Frontal cortex (tissue), 4 donors: ENCODE measurements around the gene SSH3. TPM values are rescaled to one million over a fixed set of nuclear protein-coding genes. Genes with fewer than 3 reads are reported as not detected.

Source experiments
- DNase-seq, 2 donors: peaks; one replicate each; pipeline ENCODE4 v3.0.0; 2012; ENCODE audit warnings: low spot score in 2 of 2
- FAIRE-seq: peaks from 2 replicates; lab custom pipeline; 2012; peaks lifted over from hg19 to GRCh38; lab: Jason Lieb, UNC
- total RNA-seq: library from RNA; depleted of rRNA; stranded (reverse); fragments of >200 nt; gene quantifications from one replicate; pipeline ENCODE4 v1.2.3, GENCODE V29; 2014
- donor health status: control.
- donor health status: control.
- donor health status: control.

Gene SSH3
- total RNA-seq, 1 donor from 2014 or later: 2.0 TPM

DNA sequence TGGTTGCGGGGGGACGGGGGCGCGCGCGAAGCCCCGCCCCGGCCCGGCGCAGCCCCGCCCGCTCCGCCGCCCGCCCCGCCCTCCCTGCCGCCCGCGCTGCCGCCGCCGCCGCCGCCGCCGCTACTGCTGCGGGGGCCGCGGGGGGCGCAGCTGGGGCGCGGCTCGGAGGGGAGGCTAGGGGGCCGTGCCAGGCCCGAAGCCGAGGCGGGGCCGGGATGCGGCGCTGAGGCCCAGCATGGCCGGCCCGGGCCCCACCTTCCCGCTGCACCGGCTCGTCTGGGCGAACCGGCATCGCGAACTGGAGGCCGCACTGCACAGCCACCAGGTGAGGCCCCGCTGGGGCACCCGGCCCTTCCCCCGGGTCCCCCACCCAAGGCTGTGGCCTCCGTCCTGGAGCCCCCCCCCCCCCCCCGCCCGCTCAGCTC lies 14.1 kb upstream of the SSH3 start, which contains the start of gene ANKRD13D:
Gene ANKRD13D (plus strand): TSS at position 78 of the 425 bp plus-strand sequence. CDS start 158 bp downstream, at position 236.
- DNase-seq (peak; percentile 93 to 95), FAIRE-seq (no peak)

DNA sequence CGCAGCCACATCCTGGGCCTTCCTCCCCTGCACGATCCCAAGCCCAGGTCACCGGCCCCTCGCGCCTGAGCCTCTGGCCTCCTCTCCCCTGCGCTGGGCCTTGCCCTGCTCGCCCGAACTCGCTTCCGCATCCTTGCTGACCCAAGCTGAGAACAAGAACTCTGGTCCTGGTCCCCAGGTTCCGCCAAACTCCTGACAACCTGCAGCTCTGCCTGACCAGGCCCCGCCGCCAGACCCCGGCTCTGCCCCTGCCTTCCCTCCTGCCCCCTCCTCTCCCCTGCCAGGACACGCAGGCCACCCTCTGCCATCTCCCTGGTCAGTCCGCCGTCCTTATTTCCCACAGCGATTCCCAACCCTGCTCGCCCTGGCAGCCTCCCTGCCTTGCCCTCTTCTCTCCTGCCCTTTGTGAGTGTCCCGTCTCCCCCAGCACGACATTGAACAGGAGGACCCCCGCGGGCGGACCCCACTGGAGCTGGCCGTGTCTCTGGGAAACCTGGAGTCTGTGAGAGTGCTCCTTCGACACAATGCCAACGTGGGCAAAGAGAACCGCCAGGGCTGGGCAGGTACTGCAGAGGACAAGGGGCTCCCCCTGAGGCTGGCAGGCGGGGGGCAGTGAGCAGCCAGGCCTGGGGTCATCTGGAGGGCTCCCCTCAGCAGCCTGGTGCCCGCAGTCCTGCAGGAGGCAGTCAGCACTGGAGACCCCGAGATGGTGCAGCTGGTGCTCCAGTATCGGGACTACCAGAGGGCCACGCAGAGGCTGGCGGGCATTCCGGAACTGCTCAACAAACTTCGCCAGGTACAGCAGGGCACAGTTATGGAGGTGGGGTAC lies 13.5 kb upstream of the SSH3 start:
- DNase-seq (no peak), FAIRE-seq (no peak)

DNA sequence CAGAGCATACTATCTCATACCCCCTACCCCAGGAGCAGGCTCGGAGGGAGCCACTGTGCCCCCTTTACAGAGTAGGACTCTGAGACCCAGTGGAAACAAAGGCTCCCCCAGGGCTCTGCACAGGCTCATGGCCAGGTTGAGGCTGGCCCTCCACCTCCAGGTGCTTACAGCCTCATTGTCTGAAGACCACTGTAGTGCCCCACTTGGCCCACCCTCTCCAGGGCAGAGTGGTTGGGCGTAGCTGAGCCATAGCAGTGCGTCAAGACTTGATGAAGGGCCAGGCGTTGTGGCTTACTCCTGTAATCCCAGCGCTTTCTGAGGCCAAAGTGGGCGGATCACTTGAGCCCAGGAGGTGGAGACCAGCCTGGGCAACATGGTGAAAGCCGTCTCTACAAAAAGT lies 12.5 kb upstream of the SSH3 start:
- FAIRE-seq (no peak), DNase-seq (no peak)

DNA sequence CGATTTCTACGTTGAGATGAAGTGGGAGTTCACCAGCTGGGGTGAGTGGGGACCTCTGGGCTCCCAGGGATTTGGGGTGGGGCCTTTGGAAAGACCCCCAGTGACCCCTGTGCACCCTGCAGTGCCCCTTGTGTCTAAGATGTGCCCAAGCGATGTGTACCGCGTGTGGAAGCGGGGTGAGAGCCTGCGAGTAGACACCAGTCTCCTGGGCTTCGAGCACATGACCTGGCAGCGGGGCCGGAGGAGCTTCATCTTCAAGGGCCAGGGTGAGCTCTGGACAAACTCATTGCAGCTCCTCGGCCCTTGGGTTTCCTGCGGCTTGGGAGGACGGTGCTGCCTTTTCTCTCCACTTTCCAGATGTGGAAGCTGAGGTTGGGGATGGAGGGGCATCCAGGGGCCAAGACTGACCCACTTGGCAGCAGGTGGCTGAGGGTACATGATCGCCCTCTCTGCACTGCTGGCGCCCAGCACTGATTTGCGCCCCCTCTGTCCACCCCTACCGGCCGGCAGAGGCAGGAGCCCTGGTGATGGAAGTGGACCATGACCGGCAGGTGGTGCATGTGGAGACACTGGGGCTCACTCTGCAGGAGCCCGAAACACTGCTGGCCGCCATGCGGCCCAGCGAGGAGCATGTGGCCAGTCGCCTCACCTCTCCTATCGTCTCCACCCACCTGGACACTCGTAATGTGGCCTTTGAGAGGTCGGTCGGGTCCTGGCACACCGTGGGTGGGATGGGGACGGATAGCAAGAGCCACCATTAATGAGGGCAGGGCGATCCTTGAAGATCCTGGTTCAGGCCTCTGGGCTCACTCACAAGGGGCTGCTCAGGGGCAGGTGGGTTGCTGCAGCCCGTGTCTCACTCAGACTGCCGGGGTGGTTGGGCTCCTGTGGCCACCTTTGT lies 11.6 kb upstream of the SSH3 start:
- FAIRE-seq: no peak
- no peak for DNase-seq

DNA sequence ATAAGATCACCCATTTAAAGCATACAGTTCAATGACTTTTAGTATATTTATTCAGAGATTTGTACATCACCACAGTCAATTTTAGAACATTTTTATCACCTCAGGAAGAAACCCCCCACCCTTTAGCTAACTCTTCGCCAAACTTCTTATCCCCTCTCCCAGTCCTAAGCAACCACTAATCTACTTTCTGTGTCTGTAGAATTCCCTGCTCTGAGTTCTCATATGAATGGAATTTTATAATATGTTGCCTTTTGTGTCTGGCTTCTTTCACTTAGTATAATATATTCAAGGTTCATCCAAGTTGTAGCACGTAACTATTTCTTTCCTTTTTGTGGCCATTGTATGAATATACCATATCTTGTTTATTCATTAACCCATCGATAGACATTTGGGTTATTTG lies 10.7 kb upstream of the SSH3 start:
- FAIRE-seq: no peak
- no peak for DNase-seq

DNA sequence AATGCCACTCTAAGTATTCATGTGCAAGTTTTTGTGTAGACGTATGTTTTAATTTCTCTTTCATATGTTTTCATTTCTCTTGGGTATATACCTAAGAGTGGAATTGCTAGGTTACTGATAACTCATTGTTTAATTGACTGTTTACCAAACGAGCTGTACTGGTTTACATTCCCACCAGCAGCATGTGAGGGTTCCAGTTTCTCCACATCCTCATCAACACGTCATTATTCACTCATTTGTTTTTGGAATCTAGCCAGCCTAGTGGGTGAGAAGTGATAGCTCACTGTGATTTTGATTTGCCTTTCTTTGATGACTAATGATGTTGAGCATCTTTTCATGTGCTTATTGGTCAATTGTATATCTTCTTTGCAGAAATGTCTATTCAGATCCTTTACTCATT lies 10.2 kb upstream of the SSH3 start:
- DNase-seq (no peak), FAIRE-seq (no peak)

DNA sequence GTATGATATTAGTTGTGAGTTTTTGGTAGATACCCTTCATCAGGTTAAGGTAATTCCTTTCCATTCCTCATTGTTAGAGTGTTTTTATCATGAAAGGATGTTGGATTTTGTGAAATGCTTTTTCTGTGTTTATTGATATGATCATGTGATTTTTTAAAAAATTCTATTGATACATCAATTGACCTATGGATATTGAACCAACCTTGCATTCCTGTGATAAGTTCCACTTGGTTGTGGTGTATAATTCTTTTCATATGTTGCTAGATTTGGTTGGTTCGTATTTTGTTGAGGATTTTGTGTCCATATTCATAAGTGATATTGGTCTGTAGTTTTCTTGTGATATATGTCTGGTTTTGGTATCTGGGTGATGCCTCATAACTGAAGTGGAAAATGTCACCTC lies 7.5 kb upstream of the SSH3 start:
- FAIRE-seq (no peak), DNase-seq (no peak)

DNA sequence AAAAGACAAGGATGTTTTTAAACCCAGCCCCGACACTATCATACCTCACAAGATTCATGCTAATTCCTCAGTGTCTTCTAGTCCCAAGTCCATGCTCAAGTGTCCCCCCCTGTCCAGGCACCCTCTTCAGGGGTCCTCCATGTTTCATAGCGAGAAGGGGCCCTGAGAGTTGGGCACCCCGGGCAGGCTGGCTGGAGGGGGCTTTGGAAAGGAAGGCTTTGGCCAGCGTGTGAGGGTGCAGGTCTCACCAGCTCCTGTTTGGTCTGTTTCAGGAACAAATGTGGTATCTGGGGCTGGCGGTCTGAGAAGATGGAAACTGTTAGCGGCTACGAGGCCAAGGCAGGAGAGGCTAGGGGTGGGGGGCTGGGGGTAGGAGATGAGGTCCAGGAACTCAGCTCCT lies 4.5 kb upstream of the SSH3 start:
- FAIRE-seq: no peak
- DNase-seq: no peak

DNA sequence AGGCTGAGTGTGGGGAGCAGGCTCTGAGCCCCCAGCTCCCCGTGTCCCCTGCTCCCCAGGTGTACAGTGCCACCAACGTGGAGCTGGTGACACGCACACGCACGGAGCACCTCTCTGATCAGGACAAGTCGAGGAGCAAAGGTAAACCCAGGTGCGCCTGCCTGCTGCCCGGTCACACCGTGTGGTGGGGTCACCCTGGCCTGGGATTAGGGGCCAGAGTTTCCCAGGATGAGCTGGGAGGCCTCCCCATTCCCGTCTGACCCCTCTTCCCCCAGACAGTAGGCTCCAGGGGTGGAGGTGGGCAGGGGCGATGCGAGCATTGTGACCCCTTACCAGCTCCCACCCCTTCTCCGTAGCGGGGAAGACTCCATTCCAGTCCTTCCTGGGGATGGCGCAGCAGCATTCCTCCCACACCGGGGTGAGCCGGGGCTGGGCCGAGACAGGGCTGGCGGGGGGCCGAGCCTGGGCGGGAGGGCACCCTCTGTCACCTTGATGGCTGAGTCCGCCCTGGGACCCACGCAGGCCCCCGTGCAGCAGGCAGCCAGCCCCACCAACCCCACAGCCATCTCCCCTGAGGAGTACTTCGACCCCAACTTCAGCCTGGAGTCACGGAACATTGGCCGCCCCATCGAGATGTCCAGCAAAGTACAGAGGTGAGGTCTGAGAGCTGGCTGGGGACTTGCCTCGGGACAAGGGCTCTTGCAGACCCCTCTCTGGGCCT lies 3.7 kb upstream of the SSH3 start:
- DNase-seq: no peak
- FAIRE-seq: no peak

DNA sequence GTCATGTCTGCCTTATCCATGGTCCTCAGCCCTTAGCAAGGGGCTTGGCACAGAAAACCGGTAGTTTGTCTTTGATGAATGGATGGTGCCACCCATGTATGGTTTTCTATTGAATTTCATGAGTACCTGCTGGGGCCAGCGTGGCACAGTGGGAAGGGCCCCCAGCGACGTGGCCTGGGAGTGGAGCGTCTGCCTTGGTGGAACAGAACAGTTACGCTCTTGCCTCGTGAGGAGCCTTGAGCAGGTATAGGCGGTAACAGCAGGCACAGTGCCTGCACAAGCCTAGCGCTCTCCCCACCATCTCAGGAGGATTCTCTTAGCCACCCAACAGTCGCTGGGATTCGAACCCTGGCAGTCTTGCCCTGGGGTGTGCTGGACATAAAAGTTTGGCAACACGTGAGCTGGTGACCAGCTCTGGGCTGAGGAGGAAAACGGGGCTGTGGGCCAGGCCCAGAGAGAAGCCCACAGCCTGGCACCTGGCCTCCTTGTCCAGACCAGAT lies 3.0 kb upstream of the SSH3 start:
- FAIRE-seq (no peak), DNase-seq (no peak)

DNA sequence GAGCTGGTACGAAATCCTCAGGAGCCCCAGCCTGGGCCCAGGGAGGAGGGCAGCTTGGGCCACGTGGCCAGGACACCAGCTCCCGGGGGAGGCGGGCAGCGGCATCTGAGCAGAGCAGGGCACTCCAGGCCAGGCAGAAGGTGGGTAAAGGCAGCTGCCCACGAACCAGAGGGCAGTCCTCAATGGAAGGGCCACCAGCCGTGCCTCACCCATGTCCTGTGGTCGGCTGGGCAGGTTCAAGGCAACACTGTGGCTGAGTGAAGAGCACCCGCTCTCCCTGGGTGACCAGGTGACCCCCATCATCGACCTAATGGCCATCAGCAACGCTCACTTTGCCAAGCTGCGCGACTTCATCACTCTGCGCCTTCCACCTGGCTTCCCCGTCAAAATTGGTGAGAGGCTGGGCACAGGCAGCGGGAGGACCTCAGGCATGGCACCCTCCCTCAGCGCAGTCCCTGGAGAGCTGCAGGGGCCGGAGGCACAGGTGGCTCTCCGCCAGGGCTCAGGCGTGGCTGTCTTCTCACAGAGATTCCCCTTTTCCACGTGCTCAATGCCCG lies 2.5 kb upstream of the SSH3 start:
- no peak for FAIRE-seq
- DNase-seq: no peak

DNA sequence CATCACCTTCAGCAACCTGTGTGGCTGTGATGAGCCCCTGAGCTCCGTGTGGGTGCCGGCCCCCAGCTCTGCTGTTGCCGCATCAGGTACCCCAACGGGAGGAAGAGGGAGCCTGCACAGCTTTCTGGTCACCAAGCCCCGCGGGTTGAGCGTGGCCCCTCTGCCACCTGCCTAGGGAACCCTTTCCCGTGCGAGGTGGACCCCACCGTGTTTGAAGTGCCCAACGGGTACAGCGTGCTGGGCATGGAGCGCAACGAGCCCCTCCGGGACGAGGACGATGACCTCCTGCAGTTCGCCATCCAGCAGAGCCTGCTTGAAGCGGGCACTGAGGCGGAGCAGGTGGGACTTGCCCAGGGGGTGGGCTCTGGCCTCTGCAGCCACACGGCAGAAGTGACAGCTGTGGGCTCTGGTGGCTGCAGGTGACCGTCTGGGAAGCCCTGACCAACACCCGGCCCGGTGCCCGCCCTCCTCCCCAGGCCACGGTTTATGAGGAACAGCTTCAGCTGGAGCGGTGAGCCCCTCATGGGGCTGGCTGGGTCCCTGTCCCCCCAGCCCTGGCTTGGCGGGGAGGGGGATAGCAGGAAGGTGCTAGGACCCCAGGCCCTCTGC lies 1.9 kb upstream of the SSH3 start:
- DNase-seq: no peak
- FAIRE-seq: no peak

DNA sequence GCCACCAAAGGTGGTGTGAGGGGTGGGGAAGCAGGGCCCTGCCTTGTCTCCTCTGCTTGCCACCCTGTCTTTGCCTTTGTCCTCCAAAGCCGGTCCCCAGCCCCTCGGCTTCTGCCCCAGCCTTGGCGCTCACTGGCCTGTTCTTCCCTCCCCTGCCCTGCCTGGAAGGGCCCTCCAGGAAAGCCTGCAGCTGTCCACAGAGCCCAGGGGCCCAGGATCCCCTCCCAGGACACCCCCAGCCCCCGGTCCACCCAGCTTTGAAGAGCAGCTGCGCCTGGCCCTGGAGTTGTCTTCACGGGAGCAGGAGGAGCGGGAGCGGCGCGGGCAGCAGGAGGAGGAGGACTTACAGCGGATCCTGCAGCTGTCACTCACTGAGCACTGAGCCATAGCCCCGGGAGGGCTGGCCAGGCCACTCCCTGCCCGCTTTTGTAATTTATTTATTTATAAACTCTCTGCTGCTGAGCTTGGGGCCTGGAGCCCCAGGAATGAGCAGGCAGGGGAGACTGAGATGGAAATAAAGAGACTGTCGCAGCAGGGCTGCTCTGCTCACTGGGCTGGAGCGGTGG lies 1.3 kb upstream of the SSH3 start:
- FAIRE-seq (no peak), DNase-seq (peak in 1 of 2 donors; percentile 66)

DNA sequence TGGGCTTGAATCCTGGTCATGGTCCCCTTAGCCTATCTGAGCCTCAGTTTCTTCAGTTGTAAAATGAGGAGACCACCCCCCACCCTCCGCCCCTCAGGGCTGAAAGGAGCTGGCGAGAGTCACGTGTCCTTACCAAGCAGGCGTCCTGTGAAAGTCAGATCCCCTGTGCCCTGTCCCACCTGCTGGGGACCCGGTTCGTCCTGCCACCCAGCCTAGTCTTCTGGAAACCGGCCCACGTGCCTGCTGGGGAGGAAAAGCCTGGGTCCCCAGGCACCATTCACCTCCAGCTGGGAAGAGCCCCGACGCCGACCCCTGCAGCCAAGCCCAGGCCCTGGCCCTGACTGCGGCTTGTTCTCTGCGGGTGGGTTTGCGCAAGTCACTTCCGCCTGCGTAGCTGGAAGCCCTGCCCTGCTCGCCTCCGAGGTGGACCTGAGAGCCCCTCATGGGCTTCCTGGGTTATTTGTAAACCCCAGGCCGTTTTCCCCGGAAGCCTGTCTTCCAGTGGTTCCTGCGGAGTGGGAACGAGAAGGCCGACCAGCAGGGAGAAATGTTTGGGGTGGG lies 679 bp upstream of the SSH3 start:
- FAIRE-seq: no peak
- DNase-seq: no peak

DNA sequence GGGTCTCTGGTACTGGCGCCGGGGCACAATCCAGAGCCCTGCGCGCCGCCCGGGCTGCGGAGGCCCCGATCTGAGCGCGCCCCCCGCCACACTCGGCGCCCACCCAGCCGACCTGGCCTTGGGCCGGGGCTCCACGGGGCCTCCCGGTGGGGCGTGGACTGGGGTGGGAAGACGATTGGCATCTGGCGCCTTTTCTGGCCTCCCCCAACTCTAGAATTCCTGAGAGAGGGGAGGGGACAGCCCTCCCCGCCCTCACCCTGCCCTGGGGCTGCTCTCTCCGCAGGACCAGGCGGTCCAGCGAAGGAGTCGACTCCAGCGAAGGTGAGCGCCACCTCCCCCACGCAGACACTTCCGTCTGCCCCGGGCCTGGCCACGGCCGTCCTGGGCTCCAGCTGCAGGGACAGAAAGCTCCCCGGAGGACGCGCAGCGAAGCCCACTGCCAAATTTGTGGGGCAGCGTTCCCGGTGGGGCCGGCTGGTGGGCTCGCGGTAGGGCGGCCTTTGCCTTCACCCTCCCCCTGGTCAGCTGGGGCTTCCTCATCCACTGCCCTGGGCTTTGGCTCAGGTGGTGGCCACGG lies 593 bp downstream of the SSH3 start:
- DNase-seq: no peak

DNA sequence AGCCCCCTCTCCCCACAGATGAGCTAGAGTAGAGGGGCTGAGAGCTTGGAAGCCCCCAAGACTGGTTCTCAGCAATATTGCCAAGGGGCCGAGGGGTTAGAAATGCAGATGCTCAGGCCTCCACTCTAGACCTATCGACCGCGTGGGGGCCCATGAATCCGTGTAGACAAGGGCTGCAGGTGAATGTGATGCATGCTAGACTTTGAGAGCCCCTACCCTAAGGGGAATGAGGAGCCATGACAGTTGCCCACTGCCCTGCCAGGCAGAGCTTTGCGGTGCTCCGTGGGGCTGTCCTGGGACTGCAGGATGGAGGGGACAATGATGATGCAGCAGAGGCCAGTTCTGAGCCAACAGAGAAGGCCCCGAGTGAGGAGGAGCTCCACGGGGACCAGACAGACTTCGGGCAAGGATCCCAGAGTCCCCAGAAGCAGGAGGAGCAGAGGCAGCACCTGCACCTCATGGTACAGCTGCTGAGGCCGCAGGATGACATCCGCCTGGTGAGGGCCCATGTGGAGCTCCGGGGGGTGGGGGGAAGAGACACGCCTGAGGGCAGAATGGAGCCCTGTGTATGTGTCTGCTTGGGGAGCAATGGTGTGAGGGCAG lies 1.3 kb downstream of the SSH3 start:
- DNase-seq (no peak), FAIRE-seq (no peak)

More for the DNA sequence above, 593 bp downstream of the SSH3 start:
- FAIRE-seq: no peak

DNA sequence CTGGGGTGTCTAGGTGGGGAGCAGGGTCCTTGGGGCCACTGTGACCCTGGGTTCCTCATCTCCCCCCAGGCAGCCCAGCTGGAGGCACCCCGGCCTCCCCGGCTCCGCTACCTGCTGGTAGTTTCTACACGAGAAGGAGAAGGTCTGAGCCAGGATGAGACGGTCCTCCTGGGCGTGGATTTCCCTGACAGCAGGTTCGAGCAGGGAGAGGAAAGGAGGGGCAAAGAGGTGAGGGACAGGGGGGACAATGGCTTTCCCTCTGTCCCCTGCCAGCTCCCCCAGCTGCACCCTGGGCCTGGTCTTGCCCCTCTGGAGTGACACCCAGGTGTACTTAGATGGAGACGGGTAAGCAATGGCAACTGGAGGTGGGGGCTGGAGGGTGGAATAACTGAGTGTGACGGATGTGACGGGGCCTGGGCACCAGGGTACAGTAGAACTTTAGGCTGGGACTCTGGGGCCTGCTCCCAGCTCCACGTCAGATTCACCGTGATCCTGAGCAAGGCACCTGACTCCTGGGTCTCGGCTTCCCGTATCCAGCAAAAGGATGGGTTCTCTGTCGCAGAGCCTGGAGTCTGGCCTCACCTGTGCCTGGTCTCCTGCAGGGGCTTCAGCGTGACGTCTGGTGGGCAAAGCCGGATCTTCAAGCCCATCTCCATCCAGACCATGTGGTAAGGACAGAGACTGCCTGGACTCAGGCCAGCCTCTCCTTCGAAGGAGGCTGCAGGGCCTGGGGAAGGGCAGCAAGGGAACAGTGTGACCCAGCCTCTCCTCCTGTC lies 3.6 kb downstream of the SSH3 start:
- no peak for FAIRE-seq
- no peak for DNase-seq
